ENCODE results near the gene HMGN4. TPM values are rescaled to one million over a fixed set of nuclear protein-coding genes. Genes with fewer than 3 reads are reported as not detected.

The HMGN4 gene
- polyA plus RNA-seq, 3 donors, result 28.1 to 116 (median 91.3) TPM

- Histone ChIP-seq H3K27me3 (ENCODE audit: control insufficient read depth in 2 of 2, insufficient read depth in 2 of 2, low read length in 2 of 2) (no peaks in the 10 kb centered on the region), H3K36me3 (replicated peaks in 1 of 2; ENCODE audit: control insufficient read depth in 1 of 2, insufficient read depth in 2 of 2, low read length in 2 of 2) (no peaks in the 10 kb centered on the region), H2AFZ (ENCODE audit: insufficient read depth, low read depth, low read length, poor library complexity, severe bottlenecking) (peak overlapping the region; percentile 41), H3K27ac (ENCODE audit: low read depth in 1 of 2, low read length in 2 of 2) (no peak overlapping the region), H3K4me2 (replicated peaks; ENCODE audit: extremely low read depth, low read length, poor library complexity, severe bottlenecking) (peak overlapping the region; percentile 74), H3K9ac (ENCODE audit: insufficient read depth, low read length, poor library complexity, severe bottlenecking) (no peak overlapping the region), H4K20me1 (ENCODE audit: insufficient read depth, low read length) (no peaks in the 10 kb centered on the region), H3K4me3 (replicated peaks in 1 of 3; ENCODE audit: low read depth in 2 of 3, low read length in 3 of 3) (peak overlapping the region in 2 of 3 experiments; percentile 78 to 81), H3K79me2 (ENCODE audit: insufficient read depth, low read length) (no peaks in the 10 kb centered on the region), H3K9me3 (replicated peaks in 1 of 2; ENCODE audit: control insufficient read depth in 1 of 2, insufficient read depth in 1 of 2, low read length in 2 of 2) (no peaks in the 10 kb centered on the region), H3K4me1 (ENCODE audit: control insufficient read depth in 1 of 2, insufficient read depth in 2 of 2, low read length in 2 of 2) (peaks cover 37 to 38% of the 10 kb centered on the region in 2 donors)
- WGBS (ENCODE audit: insufficient coverage), result 16% methylated on average over 14 of the region's 27 CpGs
- H3K27me3 Mint-ChIP-seq (ENCODE audit: low read depth in 3 of 3), result peaks cover 0 to 8% (median 3%) of the 10 kb centered on the region in 3 donors
- peak overlapping the region in 4 of 7 donors; percentile 18 to 83 (median 55) for H3K27ac Mint-ChIP-seq
- no peak for TF ChIP-seq CTCF (IDR thresholded peaks at IDR 0.05)
- peaks cover 0 to 2% (median 0%) of the 10 kb centered on the region in 7 donors for H3K9me3 Mint-ChIP-seq
- peaks cover 11% of the 10 kb centered on the region for H3K4me1 Mint-ChIP-seq
- DNase-seq, result peak in 2 of 3 donors; percentile 36 to 58
- intact Hi-C loops (cut with micrococcal nuclease), result loop anchor here in 1 of 2 donors (10.0 kb wide), 2 partner anchors 220 to 1200 kb away; no protein-coding TSS in a partner anchor
- peak overlapping the region; percentile 79 to 90 for H3K4me3 Mint-ChIP-seq
- H3K36me3 Mint-ChIP-seq, result no peaks in the 10 kb centered on the region
Measured at GRCh38 chr6:26554697-26555504, 16.7 kb downstream of the HMGN4 start.

- Histone ChIP-seq H4K20me1 (ENCODE audit: insufficient read depth, low read length) (no peaks in the 10 kb centered on the region), H3K4me1 (ENCODE audit: control insufficient read depth in 1 of 2, insufficient read depth in 2 of 2, low read length in 2 of 2) (peaks cover 29 to 30% of the 10 kb centered on the region in 2 donors), H2AFZ (ENCODE audit: insufficient read depth, low read depth, low read length, poor library complexity, severe bottlenecking) (no peak overlapping the region), H3K36me3 (replicated peaks in 1 of 2; ENCODE audit: control insufficient read depth in 1 of 2, insufficient read depth in 2 of 2, low read length in 2 of 2) (no peaks in the 10 kb centered on the region), H3K9ac (ENCODE audit: insufficient read depth, low read length, poor library complexity, severe bottlenecking) (no peak overlapping the region), H3K79me2 (ENCODE audit: insufficient read depth, low read length) (no peaks in the 10 kb centered on the region), H3K27ac (ENCODE audit: low read depth in 1 of 2, low read length in 2 of 2) (no peak overlapping the region), H3K27me3 (ENCODE audit: control insufficient read depth in 2 of 2, insufficient read depth in 2 of 2, low read length in 2 of 2) (no peaks in the 10 kb centered on the region), H3K4me3 (replicated peaks in 1 of 3; ENCODE audit: low read depth in 2 of 3, low read length in 3 of 3) (no peak overlapping the region), H3K9me3 (replicated peaks in 1 of 2; ENCODE audit: control insufficient read depth in 1 of 2, insufficient read depth in 1 of 2, low read length in 2 of 2) (no peaks in the 10 kb centered on the region), H3K4me2 (replicated peaks; ENCODE audit: extremely low read depth, low read length, poor library complexity, severe bottlenecking) (peak overlapping the region; percentile 74)
- H3K27ac Mint-ChIP-seq, result no peak overlapping the region
- H3K4me3 Mint-ChIP-seq, result peak overlapping the region; percentile 28 to 38
- no peaks in the 10 kb centered on the region for H3K36me3 Mint-ChIP-seq
- 89% methylated on average over 6 of the region's 19 CpGs for WGBS (ENCODE audit: insufficient coverage)
- H3K9me3 Mint-ChIP-seq, result peaks cover 0 to 2% (median 0%) of the 10 kb centered on the region in 7 donors
- peaks cover 0 to 6% (median 0%) of the 10 kb centered on the region in 3 donors for H3K27me3 Mint-ChIP-seq (ENCODE audit: low read depth in 3 of 3)
- no peak for DNase-seq
- intact Hi-C loops (cut with micrococcal nuclease), result loop anchor here in 1 of 2 donors (10.0 kb wide), 2 partner anchors 221 to 1199 kb away; no protein-coding TSS in a partner anchor
- H3K4me1 Mint-ChIP-seq, result peaks cover 4% of the 10 kb centered on the region
- no peak for TF ChIP-seq CTCF (IDR thresholded peaks at IDR 0.05)
Measured at GRCh38 chr6:26555505-26556262, 17.5 kb downstream of the HMGN4 start.

All from CD14-positive monocyte (primary cell).